K562 (cell line): Measurements from ENCODE around the gene DHX58. TPM values are rescaled to one million over a fixed set of nuclear protein-coding genes. Genes with fewer than 3 reads are reported as not detected.

Experiments
- AFF1 ChIP-seq, 2 experiments: fragments of 450-650 bp; IDR thresholded peaks; 2 replicates each; pipeline ENCODE4 v1.6.1; 2018; ENCODE audit warnings: mild to moderate bottlenecking in 2 of 2, low read depth in 1 of 2; ENCODE audit not compliant: partially characterized antibody in 2 of 2
- ELF4 ChIP-seq: fragments of 450-650 bp; formaldehyde crosslinking; IDR thresholded peaks from 2 replicates; pipeline ENCODE4 v1.4.0; 2022; ENCODE audit warnings: missing genetic modification characterization
- GATA2 ChIP-seq: sonication (generic); formaldehyde crosslinking; IDR thresholded peaks from 2 replicates; pipeline ENCODE4 v1.4.0; 2020; ENCODE audit warnings: mild to moderate bottlenecking, missing genetic modification reagents
- GTF2E2 ChIP-seq: fragments of 200-800 bp; sonication (Bioruptor generic); IDR thresholded peaks from 2 replicates; pipeline ENCODE4 v1.6.1; 2016; ENCODE audit warnings: missing genetic modification characterization, missing compliant biosample characterization
- GTF3C2 ChIP-seq: IDR thresholded peaks from 3 replicates; pipeline ENCODE4 v1.6.1; 2011; ENCODE audit warnings: borderline replicate concordance, mild to moderate bottlenecking, moderate library complexity; ENCODE audit not compliant: insufficient read length; ENCODE audit errors: extremely low read depth
- ILK ChIP-seq: fragments of 450-650 bp; IDR thresholded peaks from 2 replicates; pipeline ENCODE4 v1.6.1; 2016; ENCODE audit warnings: missing genetic modification characterization, low read depth, mild to moderate bottlenecking, missing compliant biosample characterization, moderate library complexity, borderline replicate concordance
- LCOR ChIP-seq: sonication (generic); formaldehyde crosslinking; IDR thresholded peaks from 2 replicates; pipeline ENCODE4 v1.8.0; 2022; ENCODE audit warnings: mild to moderate bottlenecking, missing genetic modification reagents
- MYC ChIP-seq, 2 experiments: fragments of 250-450 bp in 1 of 2; sonication (Bioruptor Pico) in 1 of 2; IDR thresholded peaks; 2 replicates each; pipeline versions ENCODE4 v1.5.1 to v1.6.1; 2012 to 2021; ENCODE audit warnings: low read depth in 2 of 2, borderline replicate concordance in 1 of 2, improper control_type of control experiment in 1 of 2, low read length in 1 of 2, mild to moderate bottlenecking in 1 of 2, moderate library complexity in 1 of 2
- RAD21 ChIP-seq, 2 experiments: fragments of 250-450 bp in 1 of 2; fragments of 450-650 bp in 1 of 2; sonication (Bioruptor Pico) in 1 of 2; formaldehyde crosslinking in 1 of 2; IDR thresholded peaks in 1 of 2; conservative IDR thresholded peaks in 1 of 2; 2 replicates each; pipeline versions ENCODE4 v1.4.0 to v1.8.0; 2020 to 2022; ENCODE audit warnings: mild to moderate bottlenecking in 2 of 2, moderate library complexity in 1 of 2
- RBFOX2 ChIP-seq: fragments of 200-400 bp; formaldehyde crosslinking; IDR thresholded peaks from 2 replicates; pipeline ENCODE4 v1.6.1; 2017; ENCODE audit warnings: low read depth, mild to moderate bottlenecking, low read length, moderate library complexity
- RBM22 ChIP-seq: fragments of 200-400 bp; formaldehyde crosslinking; IDR thresholded peaks from 2 replicates; pipeline ENCODE4 v1.6.1; 2018; ENCODE audit warnings: low read length, low read depth; ENCODE audit not compliant: poor library complexity, severe bottlenecking
- SMAD4 ChIP-seq: fragments of 250-450 bp; sonication (Bioruptor Pico); conservative IDR thresholded peaks from 2 replicates; pipeline ENCODE4 v1.8.0; 2021; ENCODE audit warnings: inconsistent platforms, mild to moderate bottlenecking, moderate library complexity
- TCF7L2 ChIP-seq: fragments of 150-350 bp; IDR thresholded peaks from 2 replicates; pipeline ENCODE4 v1.6.1; 2016; ENCODE audit warnings: low read depth, mild to moderate bottlenecking, low read length, moderate library complexity
- TCFL5 ChIP-seq: fragments of 250-450 bp; sonication (Bioruptor Pico); conservative IDR thresholded peaks from 2 replicates; pipeline ENCODE4 v1.6.1; 2021; ENCODE audit warnings: mild to moderate bottlenecking, moderate library complexity, matching md5 sums
- U2AF2 ChIP-seq: fragments of 200-400 bp; formaldehyde crosslinking; optimal IDR thresholded peaks from 2 replicates; pipeline ENCODE3; 2017; ENCODE audit warnings: low read depth, mild to moderate bottlenecking, low read length
- XRCC5 ChIP-seq: fragments of 200-400 bp; formaldehyde crosslinking; IDR thresholded peaks from 2 replicates; pipeline ENCODE4 v1.6.1; 2017; ENCODE audit warnings: low read depth, mild to moderate bottlenecking, low read length
- YY1 ChIP-seq, 3 experiments: IDR thresholded peaks; 2 replicates each; pipeline ENCODE4 v1.6.1; 2011; ENCODE audit warnings: low read length in 2 of 3, mild to moderate bottlenecking in 2 of 3, moderate library complexity in 2 of 3, borderline replicate concordance in 1 of 3, control low read depth in 1 of 3, low read depth in 1 of 3; ENCODE audit not compliant: insufficient read depth in 3 of 3, insufficient replicate concordance in 2 of 3, control insufficient read depth in 1 of 3, insufficient read length in 1 of 3; ENCODE audit errors: extremely low read depth in 1 of 3
- polyA plus RNA-seq, 8 experiments: library from polyadenylated mRNA; depleted of rRNA in 4 of 8; stranded (reverse) in 5 of 8; unstranded in 3 of 8; fragments of >200 nt; fragmentation: Nextera tagmentation in 2 of 8; fragmentation: Illumina TruSeq in 1 of 8; extraction: Ambion mirVana in 2 of 8; extraction: Trizol in 1 of 8; gene quantifications; 2 replicates each; pipeline versions ENCODE4 v1.2.1 to v1.2.3, GENCODE V29; 2011 to 2014; ENCODE audit warnings: inconsistent platforms in 1 of 8, missing spikeins in 1 of 8
- total RNA-seq, 7 experiments: library from RNA; depleted of rRNA in 6 of 7; stranded (reverse); fragments of >200 nt in 6 of 7; fragmentation: Illumina TruSeq in 2 of 7; extraction: Trizol in 2 of 7; gene quantifications; 2 replicates each; pipeline versions ENCODE4 v1.2.1 to v1.2.3, GENCODE V29; 2011 to 2021; ENCODE audit warnings: low replicate concordance in 1 of 7

The DHX58 gene
- total and polyA plus RNA-seq, 9 of the 15 experiments (the other 6 are each of a cell fraction or from before 2014, with no cell fraction given) = 0.15 to 3.0 (median 1.4) TPM

GRCh38 chr17:42107597-42108576 lies 4.6 kb downstream of the DHX58 start (continued):
- no peak for TF ChIP-seq GTF3C2
- TF ChIP-seq GTF2E2 = no peak
- no peak for TF ChIP-seq MYC (IDR thresholded peaks at IDR 0.05; ENCODE audit: low read depth, low read length)
- no peak for TF ChIP-seq MYC (CRISPR knock-in tag; IDR thresholded peaks at IDR 0.05; ENCODE audit: borderline replicate concordance, low read depth)
- TF ChIP-seq RAD21 (CRISPR knock-in tag; conservative IDR thresholded peaks at IDR 0.05 in 1 of 2, IDR thresholded peaks at IDR 0.05 in 1 of 2) = no peak
- TF ChIP-seq TCF7L2 = no peak
- no peak for TF ChIP-seq ELF4
- no peak for TF ChIP-seq RBM22
- TF ChIP-seq LCOR (CRISPR knock-in tag) = no peak
- peak; percentile 57 for TF ChIP-seq RBFOX2
- TF ChIP-seq XRCC5 = 0 out of 2 replicates have a peak, but pooled peaks have one; percentile 25
- no peak for TF ChIP-seq U2AF2
- TF ChIP-seq ILK (tag) = no peak
- no peak for TF ChIP-seq TCFL5 (CRISPR knock-in tag)
- TF ChIP-seq YY1 (IDR thresholded peaks at IDR 0.05; ENCODE audit: borderline replicate concordance in 1 of 3, control insufficient read depth in 1 of 3, extremely low read depth in 1 of 3, insufficient read depth in 3 of 3, insufficient read length in 1 of 3, insufficient replicate concordance in 2 of 3, low read depth in 1 of 3, low read length in 2 of 3) = peak in 1 of 3 experiments; percentile 25
- peak; percentile 83 for TF ChIP-seq SMAD4 (CRISPR knock-in tag)
- no peak for TF ChIP-seq AFF1 (IDR thresholded peaks at IDR 0.05; ENCODE audit: low read depth in 1 of 2, partially characterized antibody in 2 of 2)
- no peak for TF ChIP-seq GATA2 (CRISPR knock-in tag)
